Measurements from ENCODE around the gene AQP7. TPM values are rescaled to one million over a fixed set of nuclear protein-coding genes. Genes with fewer than 3 reads are reported as not detected.
"Not testable (repeated sequence)": the region's sequence is repeated elsewhere in the genome, so short reads cannot be mapped to it uniquely, and the experiment has no call there.

The AQP7 gene
- total RNA-seq, 1 donor from 2014 or later = 150 TPM

GRCh38 chr9:33431420-33431819 is 29.1 kb upstream of the AQP7 start:
- Histone ChIP-seq H3K36me3 (no peaks in the 10 kb centered on the region), H3K9me3 (replicated peaks) (no peaks in the 10 kb centered on the region), H3K4me1 (peaks cover 22% of the 10 kb centered on the region), H3K27me3 (ENCODE audit: low read depth) (peaks cover 16% of the 10 kb centered on the region), H3K27ac (replicated peaks) (peak overlapping the region; percentile 36), H3K4me3 (no peak overlapping the region)
- intact Hi-C loops (cut with micrococcal nuclease) = no loop called here
- DNase-seq = no peak
- no peak for TF ChIP-seq CTCF (IDR thresholded peaks at IDR 0.05; ENCODE audit: borderline replicate concordance)

- Histone ChIP-seq H3K4me1 (peaks cover 17% of the 10 kb centered on the region), H3K27ac (replicated peaks) (peak overlapping the region; percentile 36), H3K9me3 (replicated peaks) (no peaks in the 10 kb centered on the region), H3K27me3 (ENCODE audit: low read depth) (peaks cover 12% of the 10 kb centered on the region), H3K4me3 (no peak overlapping the region), H3K36me3 (no peaks in the 10 kb centered on the region)
- no peak for TF ChIP-seq CTCF (IDR thresholded peaks at IDR 0.05; ENCODE audit: borderline replicate concordance)
- DNase-seq = no peak
- intact Hi-C loops (cut with micrococcal nuclease) = no loop called here
Observed at GRCh38 chr9:33430942-33431341, 28.6 kb upstream of the AQP7 start.

- H3K27ac ChIP-seq (replicated peaks) = no peak overlapping the region
- TF ChIP-seq CTCF (IDR thresholded peaks at IDR 0.05; ENCODE audit: borderline replicate concordance) = no peak
- no peak overlapping the region for H3K4me3 ChIP-seq
- H3K27me3 ChIP-seq (ENCODE audit: low read depth) = no peaks in the 10 kb centered on the region
- DNase-seq = no peak
- peaks cover 13% of the 10 kb centered on the region for H3K4me1 ChIP-seq
- intact Hi-C loops (cut with micrococcal nuclease) = no loop called here
- no peaks in the 10 kb centered on the region for H3K9me3 ChIP-seq (replicated peaks)
- no peaks in the 10 kb centered on the region for H3K36me3 ChIP-seq
Observed at GRCh38 chr9:33429256-33429985, 27.1 kb upstream of the AQP7 start.

- Histone ChIP-seq H3K4me3 (no peak overlapping the region), H3K36me3 (no peaks in the 10 kb centered on the region), H3K27ac (replicated peaks) (no peak overlapping the region), H3K27me3 (ENCODE audit: low read depth) (no peaks in the 10 kb centered on the region), H3K4me1 (peaks cover 12% of the 10 kb centered on the region), H3K9me3 (replicated peaks) (no peaks in the 10 kb centered on the region)
- DNase-seq = no peak
- TF ChIP-seq CTCF (IDR thresholded peaks at IDR 0.05; ENCODE audit: borderline replicate concordance) = no peak
- intact Hi-C loops (cut with micrococcal nuclease) = no loop called here
Observed at GRCh38 chr9:33426843-33427293, 24.5 kb upstream of the AQP7 start.

- Histone ChIP-seq H3K27ac (replicated peaks) (no peak overlapping the region), H3K4me1 (no peaks in the 10 kb centered on the region), H3K4me3 (no peak overlapping the region), H3K27me3 (ENCODE audit: low read depth) (no peaks in the 10 kb centered on the region), H3K36me3 (no peaks in the 10 kb centered on the region), H3K9me3 (replicated peaks) (no peaks in the 10 kb centered on the region)
- no peak for DNase-seq
- intact Hi-C loops (cut with micrococcal nuclease) = no loop called here
- TF ChIP-seq CTCF (IDR thresholded peaks at IDR 0.05; ENCODE audit: borderline replicate concordance) = no peak
Observed at GRCh38 chr9:33425128-33425533, 22.8 kb upstream of the AQP7 start.

GRCh38 chr9:33424492-33424891 is 22.1 kb upstream of the AQP7 start:
- intact Hi-C loops (cut with micrococcal nuclease); H3K36me3 ChIP-seq: not testable (repeated sequence)

GRCh38 chr9:33424043-33424442 is 21.7 kb upstream of the AQP7 start:
- H3K4me3 ChIP-seq; DNase-seq; H3K27me3 ChIP-seq (ENCODE audit: low read depth); H3K27ac ChIP-seq (replicated peaks); H3K36me3 ChIP-seq; intact Hi-C loops (cut with micrococcal nuclease); H3K9me3 ChIP-seq (replicated peaks); H3K4me1 ChIP-seq: not testable (repeated sequence)

More at GRCh38 chr9:33424492-33424891, 22.1 kb upstream of the AQP7 start:
- H3K27ac ChIP-seq (replicated peaks); DNase-seq; H3K4me3 ChIP-seq; H3K4me1 ChIP-seq; H3K9me3 ChIP-seq (replicated peaks); H3K27me3 ChIP-seq (ENCODE audit: low read depth): not testable (repeated sequence)

Measured in left ventricle myocardium inferior (tissue), 1 donor.